ENCODE measurements around the gene LGR6. TPM values are rescaled to one million over a fixed set of nuclear protein-coding genes. Genes with fewer than 3 reads are reported as not detected.

The LGR6 gene
- total and polyA plus RNA-seq, 2 experiments from 2014 or later, result 0.66 to 0.89 TPM

- no peaks in the 10 kb centered on the region; the same call in none of the 2 replicates for H3K4me1 ChIP-seq (ENCODE audit: insufficient read depth)
- TF ChIP-seq CTCF (conservative IDR thresholded peaks at IDR 0.05; ENCODE audit: low read depth in 2 of 2), result peak in 1 of 2 experiments; percentile 19; a peak in 1 of 4 replicates
- TF ChIP-seq CREB1 (CRISPR knock-in tag; IDR thresholded peaks at IDR 0.05; ENCODE audit: low read depth), result no peak
- no peaks in the 10 kb centered on the region for H3K9me3 Mint-ChIP-seq
- H4K20me1 ChIP-seq (replicated peaks; ENCODE audit: insufficient read depth), result no peaks in the 10 kb centered on the region
- DNase-seq (ENCODE audit: low spot score), result peak; percentile 53
- no peak overlapping the region for H2AFZ ChIP-seq
- no peak overlapping the region for H3K27ac Mint-ChIP-seq
- no peak overlapping the region for H3K4me2 ChIP-seq
- H3K4me3 ChIP-seq, result no peak overlapping the region
- peaks cover 5% of the 10 kb centered on the region for H3K27me3 ChIP-seq (ENCODE audit: insufficient read depth)
- no peaks in the 10 kb centered on the region for H3K36me3 ChIP-seq (ENCODE audit: insufficient read depth)
- H3K9me2 ChIP-seq (ENCODE audit: insufficient read depth), result no peaks in the 10 kb centered on the region
- no peaks in the 10 kb centered on the region for H3K79me2 ChIP-seq (replicated peaks; ENCODE audit: insufficient read depth)
- no peak overlapping the region for H3K27ac ChIP-seq (ENCODE audit: low read depth)
- H3F3A ChIP-seq (replicated peaks; ENCODE audit: low read depth), result no peaks in the 10 kb centered on the region
- peaks cover 12% of the 10 kb centered on the region for H3K4me1 Mint-ChIP-seq
- H3K4me3 Mint-ChIP-seq, result no peak overlapping the region
- ATAC-seq, result peak; percentile 22
- no peaks in the 10 kb centered on the region for H3K36me3 Mint-ChIP-seq (ENCODE audit: low read depth)
- H3K27me3 Mint-ChIP-seq (ENCODE audit: insufficient read depth, low read depth, poor library complexity), result peaks cover 11% of the 10 kb centered on the region
Observed at GRCh38 chr1:202210385-202210784, 16.8 kb downstream of the LGR6 start.

DNA sequence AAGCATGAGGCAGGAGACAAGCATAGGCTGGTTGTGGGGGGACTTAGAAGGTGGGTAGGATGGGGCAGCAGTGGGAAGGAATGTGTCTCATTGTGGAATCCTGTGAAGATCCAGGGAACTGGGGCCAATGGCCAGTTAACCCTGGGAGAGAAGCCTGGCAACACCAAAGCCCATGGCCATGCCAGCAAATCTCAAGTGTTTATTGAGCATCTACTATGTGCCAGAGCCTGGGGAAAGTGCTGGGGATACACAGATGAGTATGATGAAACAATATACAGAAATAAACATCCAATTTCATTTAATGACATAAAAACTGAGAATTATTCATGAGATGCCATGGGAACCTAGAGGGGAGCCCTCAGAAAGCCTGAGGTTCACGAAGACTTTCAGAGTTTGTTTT is 17.4 kb downstream of the LGR6 start:
- H3K4me3 ChIP-seq, result no peak overlapping the region
- ATAC-seq (no peak), DNase-seq (ENCODE audit: low spot score) (no peak)
- no peak overlapping the region for H2AFZ ChIP-seq
- Mint-ChIP-seq H3K27me3 (ENCODE audit: insufficient read depth, low read depth, poor library complexity) (peaks cover 13% of the 10 kb centered on the region), H3K4me3 (no peak overlapping the region), H3K27ac (no peak overlapping the region), H3K9me3 (no peaks in the 10 kb centered on the region), H3K4me1 (peaks cover 12% of the 10 kb centered on the region), H3K36me3 (ENCODE audit: low read depth) (no peaks in the 10 kb centered on the region)
- no peaks in the 10 kb centered on the region for H4K20me1 ChIP-seq (replicated peaks; ENCODE audit: insufficient read depth)
- H3K36me3 ChIP-seq (ENCODE audit: insufficient read depth), result no peaks in the 10 kb centered on the region
- H3K27me3 ChIP-seq (ENCODE audit: insufficient read depth), result peaks cover 5% of the 10 kb centered on the region
- no peak overlapping the region for H3K4me2 ChIP-seq
- TF ChIP-seq CREB1 (CRISPR knock-in tag; IDR thresholded peaks at IDR 0.05; ENCODE audit: low read depth) (no peak), CTCF (conservative IDR thresholded peaks at IDR 0.05; ENCODE audit: low read depth in 2 of 2) (no peak), POLR2AphosphoS5 (IDR thresholded peaks at IDR 0.05; ENCODE audit: low read depth) (no peak), EZH2phosphoT487 (IDR thresholded peaks at IDR 0.05; ENCODE audit: unreplicated experiment) (no peak), ZNF462 (CRISPR knock-in tag; IDR thresholded peaks at IDR 0.05) (no peak), ZNF331 (CRISPR knock-in tag; IDR thresholded peaks at IDR 0.05; ENCODE audit: low read depth) (no peak), NANOG (IDR thresholded peaks at IDR 0.05; ENCODE audit: borderline replicate concordance) (no peak)
- H3K9me2 ChIP-seq (ENCODE audit: insufficient read depth), result no peaks in the 10 kb centered on the region
- H3F3A ChIP-seq (replicated peaks; ENCODE audit: low read depth), result no peaks in the 10 kb centered on the region
- H3K27ac ChIP-seq (ENCODE audit: low read depth), result no peak overlapping the region
- H3K79me2 ChIP-seq (replicated peaks; ENCODE audit: insufficient read depth), result no peaks in the 10 kb centered on the region
- H3K4me1 ChIP-seq (ENCODE audit: insufficient read depth), result no peaks in the 10 kb centered on the region; the same call in none of the 2 replicates

All from GM23338 (cell line).